WTC11 (cell line): Measurements from ENCODE around the gene SPINT2. TPM values are rescaled to one million over a fixed set of nuclear protein-coding genes. Genes with fewer than 3 reads are reported as not detected.

Source experiments
- ATAC-seq: fragments of 200-7000 bp; cut with Tn5 transposase; 2 replicates; pipeline ENCODE4 v1.10.0; 2021; ENCODE audit warnings: mild to moderate bottlenecking, moderate library complexity
- CTCF ChIA-PET: fragments of 300-600 bp; sonication (Branson Sonifier 250); formaldehyde crosslinking; loops from one replicate; lab custom pipeline; 2021; ENCODE audit warnings: antibody characterized with exemption; lab: Charles Lee
- POLR2A ChIA-PET: fragments of 350-600 bp; sonication (Branson Sonifier 250); formaldehyde crosslinking; loops from one replicate; lab custom pipeline; 2021; ENCODE audit warnings: antibody characterized with exemption; lab: Charles Lee
- DNase-seq: peaks from one replicate; pipeline ENCODE4 v3.0.0; 2021; ENCODE audit warnings: low spot score
- H3K27ac Mint-ChIP-seq: 2 replicates; pipeline ENCODE4 v1.8.0; 2021; ENCODE audit warnings: mixed read lengths
- H3K27me3 Mint-ChIP-seq: 2 replicates; pipeline ENCODE4 v1.8.0; 2021; ENCODE audit warnings: low read depth, mild to moderate bottlenecking, moderate library complexity, mixed read lengths
- H3K36me3 Mint-ChIP-seq: 2 replicates; pipeline ENCODE4 v1.8.0; 2021; ENCODE audit warnings: mixed read lengths
- H3K4me1 Mint-ChIP-seq: 2 replicates; pipeline ENCODE4 v1.8.0; 2022; ENCODE audit warnings: mixed read lengths
- H3K4me3 Mint-ChIP-seq: 2 replicates; pipeline ENCODE4 v1.8.0; 2021; ENCODE audit warnings: mild to moderate bottlenecking, moderate library complexity, mixed read lengths
- H3K9me3 Mint-ChIP-seq: 2 replicates; pipeline ENCODE4 v1.8.0; 2021; ENCODE audit warnings: mixed read lengths
- ATF1 ChIP-seq: sonication (generic); formaldehyde crosslinking; IDR thresholded peaks from 2 replicates; pipeline ENCODE4 v1.8.1; 2023; ENCODE audit warnings: mild to moderate bottlenecking, moderate library complexity, missing genetic modification reagents
- CDX4 ChIP-seq: fragments of 250-450 bp; sonication (Bioruptor Pico); IDR thresholded peaks from 2 replicates; pipeline ENCODE4 v1.9.0; 2021; ENCODE audit warnings: moderate library complexity, mild to moderate bottlenecking, inconsistent platforms, borderline replicate concordance
- E2F4 ChIP-seq: sonication (generic); formaldehyde crosslinking; IDR thresholded peaks from 2 replicates; pipeline ENCODE4 v1.8.1; 2022; ENCODE audit warnings: low read depth, mild to moderate bottlenecking, moderate library complexity, missing genetic modification reagents, borderline replicate concordance
- ERG ChIP-seq: fragments of 250-450 bp; sonication (Bioruptor Pico); IDR thresholded peaks from 2 replicates; pipeline ENCODE4 v1.8.0; 2021; ENCODE audit warnings: mild to moderate bottlenecking
- GABPB1 ChIP-seq: sonication (generic); formaldehyde crosslinking; IDR thresholded peaks from 2 replicates; pipeline ENCODE4 v1.8.1; 2023; ENCODE audit warnings: mild to moderate bottlenecking, missing genetic modification reagents
- GRHL2 ChIP-seq: fragments of 250-450 bp; sonication (Bioruptor Pico); IDR thresholded peaks from 2 replicates; pipeline ENCODE4 v1.8.0; 2022; ENCODE audit warnings: mild to moderate bottlenecking, moderate library complexity; ENCODE audit not compliant: insufficient replicate concordance, severe bottlenecking
- HMGA2 ChIP-seq: fragments of 250-450 bp; sonication (Bioruptor Pico); IDR thresholded peaks from 2 replicates; pipeline ENCODE4 v1.4.0; 2021; ENCODE audit warnings: mild to moderate bottlenecking, moderate library complexity
- JAZF1 ChIP-seq: fragments of 250-450 bp; sonication (Bioruptor Pico); IDR thresholded peaks from 2 replicates; pipeline ENCODE4 v1.9.0; 2021; ENCODE audit warnings: moderate library complexity, mild to moderate bottlenecking, inconsistent platforms
- MXD4 ChIP-seq: fragments of 250-450 bp; sonication (Bioruptor Pico); IDR thresholded peaks from 2 replicates; pipeline ENCODE4 v1.8.0; 2021; ENCODE audit warnings: mild to moderate bottlenecking, moderate library complexity, borderline replicate concordance
- NR2C2 ChIP-seq: sonication (generic); formaldehyde crosslinking; IDR thresholded peaks from 2 replicates; pipeline ENCODE4 v1.8.0; 2022; ENCODE audit warnings: mild to moderate bottlenecking, missing genetic modification reagents
- NR3C1 ChIP-seq: sonication (generic); formaldehyde crosslinking; conservative IDR thresholded peaks from 2 replicates; pipeline ENCODE4 v1.8.1; 2023; ENCODE audit warnings: low read depth, mild to moderate bottlenecking, missing genetic modification reagents
- RORB ChIP-seq: fragments of 250-450 bp; sonication (Bioruptor Pico); IDR thresholded peaks from 2 replicates; pipeline ENCODE4 v1.9.0; 2021; ENCODE audit warnings: mild to moderate bottlenecking
- SOX15 ChIP-seq: fragments of 250-450 bp; sonication (Bioruptor Pico); IDR thresholded peaks from 2 replicates; pipeline ENCODE4 v1.9.0; 2021; ENCODE audit warnings: mild to moderate bottlenecking
- SP1 ChIP-seq: sonication (generic); formaldehyde crosslinking; conservative IDR thresholded peaks from 2 replicates; pipeline ENCODE4 v1.8.1; 2022; ENCODE audit warnings: missing genetic modification reagents
- ZNF232 ChIP-seq: sonication (generic); formaldehyde crosslinking; IDR thresholded peaks from 2 replicates; pipeline ENCODE4 v1.8.0; 2022; ENCODE audit warnings: mild to moderate bottlenecking, missing genetic modification reagents
- ZNF317 ChIP-seq: sonication (generic); formaldehyde crosslinking; IDR thresholded peaks from 2 replicates; pipeline ENCODE4 v1.8.1; 2023; ENCODE audit warnings: low read depth, mild to moderate bottlenecking, moderate library complexity, missing genetic modification reagents, borderline replicate concordance
- ZNF396 ChIP-seq: fragments of 250-450 bp; sonication (Bioruptor Pico); IDR thresholded peaks from 2 replicates; pipeline ENCODE4 v1.8.0; 2021; ENCODE audit warnings: mild to moderate bottlenecking, moderate library complexity, borderline replicate concordance
- total RNA-seq: library from RNA; stranded (reverse); gene quantifications from 3 replicates; pipeline ENCODE4 v1.2.3, GENCODE V29; 2021
- TF ChIP-seq, protein P1 (sequence below): sonication (generic); formaldehyde crosslinking; IDR thresholded peaks from 2 replicates; pipeline ENCODE4 v1.8.1; 2022; ENCODE audit warnings: mild to moderate bottlenecking, moderate library complexity, missing genetic modification reagents
- TF ChIP-seq, protein P2 (sequence below): sonication (generic); formaldehyde crosslinking; IDR thresholded peaks from 2 replicates; pipeline ENCODE4 v1.8.1; 2023; ENCODE audit warnings: mild to moderate bottlenecking, moderate library complexity, missing genetic modification reagents
- TF ChIP-seq, protein P3 (sequence below): sonication (generic); formaldehyde crosslinking; IDR thresholded peaks from 2 replicates; pipeline ENCODE4 v1.8.0; 2022; ENCODE audit warnings: mild to moderate bottlenecking, missing genetic modification reagents

Gene SPINT2
- total RNA-seq, 1 experiment from 2014 or later = 335 TPM

DNA sequence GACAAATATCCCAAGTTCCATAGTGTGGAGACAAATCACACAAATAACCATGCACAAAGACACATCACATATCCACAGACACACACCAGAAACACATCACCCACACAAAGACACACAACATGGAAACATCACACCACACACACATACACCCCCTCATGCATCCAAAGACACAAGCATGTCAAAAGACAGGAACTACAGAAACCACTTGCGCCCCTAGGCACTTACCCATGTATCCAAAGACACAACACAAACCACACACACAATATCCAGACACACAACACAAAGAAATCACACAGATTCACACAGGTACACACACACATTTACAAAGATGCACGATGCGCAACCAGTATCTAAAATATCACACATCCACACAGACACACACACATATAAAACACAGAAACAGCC is 41.3 kb upstream of the SPINT2 start (continued):
- no peak for TF ChIP-seq ERG (CRISPR knock-in tag)
- no peak for TF ChIP-seq JAZF1 (CRISPR knock-in tag)
- TF ChIP-seq GABPB1 (CRISPR knock-in tag) = no peak
- TF ChIP-seq SOX15 (CRISPR knock-in tag) = no peak
- no peak for TF ChIP-seq ZNF317
- TF ChIP-seq RORB (CRISPR knock-in tag) = no peak
- TF ChIP-seq CDX4 (CRISPR knock-in tag) = no peak
- TF ChIP-seq, all 79 proteins: peak for 0

GRCh38 chr19:38223617-38224013 is 40.8 kb upstream of the SPINT2 start:
- ATAC-seq (no peak), DNase-seq (no peak)
- CTCF ChIA-PET = no interaction called here
- H3K4me1 Mint-ChIP-seq = peaks cover 25% of the 10 kb centered on the region
- no peaks in the 10 kb centered on the region for H3K36me3 Mint-ChIP-seq
- H3K9me3 Mint-ChIP-seq = no peaks in the 10 kb centered on the region
- H3K27me3 Mint-ChIP-seq = peaks cover 15% of the 10 kb centered on the region
- no peak for TF ChIP-seq MXD4 (CRISPR knock-in tag)
- TF ChIP-seq ZNF396 = no peak
- no peak for TF ChIP-seq NR2C2 (CRISPR knock-in tag)
- TF ChIP-seq, protein P1, sequence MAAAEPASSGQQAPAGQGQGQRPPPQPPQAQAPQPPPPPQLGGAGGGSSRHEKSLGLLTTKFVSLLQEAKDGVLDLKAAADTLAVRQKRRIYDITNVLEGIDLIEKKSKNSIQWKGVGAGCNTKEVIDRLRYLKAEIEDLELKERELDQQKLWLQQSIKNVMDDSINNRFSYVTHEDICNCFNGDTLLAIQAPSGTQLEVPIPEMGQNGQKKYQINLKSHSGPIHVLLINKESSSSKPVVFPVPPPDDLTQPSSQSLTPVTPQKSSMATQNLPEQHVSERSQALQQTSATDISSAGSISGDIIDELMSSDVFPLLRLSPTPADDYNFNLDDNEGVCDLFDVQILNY = no peak
- TF ChIP-seq, protein P2, sequence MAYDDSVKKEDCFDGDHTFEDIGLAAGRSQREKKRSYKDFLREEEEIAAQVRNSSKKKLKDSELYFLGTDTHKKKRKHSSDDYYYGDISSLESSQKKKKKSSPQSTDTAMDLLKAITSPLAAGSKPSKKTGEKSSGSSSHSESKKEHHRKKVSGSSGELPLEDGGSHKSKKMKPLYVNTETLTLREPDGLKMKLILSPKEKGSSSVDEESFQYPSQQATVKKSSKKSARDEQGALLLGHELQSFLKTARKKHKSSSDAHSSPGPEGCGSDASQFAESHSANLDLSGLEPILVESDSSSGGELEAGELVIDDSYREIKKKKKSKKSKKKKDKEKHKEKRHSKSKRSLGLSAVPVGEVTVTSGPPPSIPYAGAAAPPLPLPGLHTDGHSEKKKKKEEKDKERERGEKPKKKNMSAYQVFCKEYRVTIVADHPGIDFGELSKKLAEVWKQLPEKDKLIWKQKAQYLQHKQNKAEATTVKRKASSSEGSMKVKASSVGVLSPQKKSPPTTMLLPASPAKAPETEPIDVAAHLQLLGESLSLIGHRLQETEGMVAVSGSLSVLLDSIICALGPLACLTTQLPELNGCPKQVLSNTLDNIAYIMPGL = no peak
- TF ChIP-seq SP1 = no peak
- TF ChIP-seq ZNF232 = no peak
- no peak for TF ChIP-seq ERG (CRISPR knock-in tag)
- TF ChIP-seq NR3C1 (CRISPR knock-in tag) = no peak
- TF ChIP-seq, protein P3, sequence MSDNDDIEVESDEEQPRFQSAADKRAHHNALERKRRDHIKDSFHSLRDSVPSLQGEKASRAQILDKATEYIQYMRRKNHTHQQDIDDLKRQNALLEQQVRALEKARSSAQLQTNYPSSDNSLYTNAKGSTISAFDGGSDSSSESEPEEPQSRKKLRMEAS (CRISPR knock-in tag) = no peak
- no peak for TF ChIP-seq GRHL2 (CRISPR knock-in tag)
- TF ChIP-seq HMGA2 (CRISPR knock-in tag) = no peak
- TF ChIP-seq ATF1 (CRISPR knock-in tag) = no peak
- no peak for TF ChIP-seq E2F4 (CRISPR knock-in tag)
- peak overlapping the region; percentile 28; the same call in 1 of the 2 replicates for H3K27ac Mint-ChIP-seq
- POLR2A ChIA-PET = no interaction called here
- peak overlapping the region; percentile 80 for H3K4me3 Mint-ChIP-seq
